SK-N-MC (cell line): ENCODE measurements around the gene BMS1.

Source experiments
- EZH2 ChIP-seq: fragments of 200-600 bp; sonication (generic); IDR thresholded peaks from one replicate; pipeline ENCODE4 v1.6.1; 2017; ENCODE audit warnings: antibody characterized with exemption
- FOXP2 ChIP-seq: optimal IDR thresholded peaks from 2 replicates; pipeline ENCODE3; 2011; ENCODE audit warnings: mild to moderate bottlenecking, moderate library complexity; ENCODE audit not compliant: insufficient read depth; ENCODE audit errors: extremely low read length, control extremely low read depth

- TF ChIP-seq EZH2, result no peak
- no peak for TF ChIP-seq FOXP2
Observed at GRCh38 chr10:42876476-42876875, 93.9 kb downstream of the BMS1 start.
